KBM-7 (cell line): ENCODE results near the gene F11R.
"Not testable (repeated sequence)": the region's sequence is repeated elsewhere in the genome, so short reads cannot be mapped to it uniquely, and the experiment has no call there.

Experiments used
- DNase-seq: peaks from one replicate; pipeline ENCODE4 v3.0.0-alpha.2; 2015
- in situ Hi-C: fragments of 300-500 bp; cut with MboI; formaldehyde crosslinking; loops from 2 replicates; pipeline ENCODE4 v1.14.3; 2020; ENCODE audit warnings: low sequenced_read_pairs, low pct_unique_long_range_greater_than_20kb, mixed read lengths

The F11R gene

GRCh38 chr1:161017756-161018630 lies 3.0 kb downstream of the F11R start:
- in situ Hi-C loops = no loop called here
- peak; percentile 14 for DNase-seq

- DNase-seq, in situ Hi-C loops: not testable (repeated sequence)
Observed at GRCh38 chr1:161017181-161017580, 3.8 kb downstream of the F11R start.

GRCh38 chr1:161016683-161017082 lies 4.3 kb downstream of the F11R start:
- in situ Hi-C loops, DNase-seq: not testable (repeated sequence)

GRCh38 chr1:161013488-161014230 lies 7.3 kb downstream of the F11R start:
- in situ Hi-C loops = no loop called here
- DNase-seq = peak; percentile 97

GRCh38 chr1:161013131-161013487 lies 7.8 kb downstream of the F11R start:
- in situ Hi-C loops = no loop called here
- no peak for DNase-seq

- in situ Hi-C loops = no loop called here
- DNase-seq = no peak
Observed at GRCh38 chr1:161012420-161012819, 8.5 kb downstream of the F11R start.

- no peak for DNase-seq
- in situ Hi-C loops = no loop called here
Observed at GRCh38 chr1:161009602-161010211, 11.2 kb downstream of the F11R start.

- DNase-seq = no peak
- in situ Hi-C loops = no loop called here
Observed at GRCh38 chr1:161008869-161009510, 12.0 kb downstream of the F11R start.

- no peak for DNase-seq
- in situ Hi-C loops = no loop called here
Observed at GRCh38 chr1:161007369-161007768, 13.6 kb downstream of the F11R start.

- in situ Hi-C loops = no loop called here
- no peak for DNase-seq
Observed at GRCh38 chr1:161006563-161006962, 14.4 kb downstream of the F11R start.

GRCh38 chr1:161001525-161001924 lies 19.4 kb downstream of the F11R start:
- in situ Hi-C loops = no loop called here
- DNase-seq = no peak

- in situ Hi-C loops = no loop called here
Observed at GRCh38 chr1:161000736-161001480, 20.0 kb downstream of the F11R start.

GRCh38 chr1:160999376-160999775 lies 21.6 kb downstream of the F11R start:
- in situ Hi-C loops = no loop called here
- DNase-seq = no peak

More at GRCh38 chr1:161000736-161001480, 20.0 kb downstream of the F11R start:
- DNase-seq = no peak

GRCh38 chr1:160997323-160998038 lies 23.5 kb downstream of the F11R start:
- in situ Hi-C loops = no loop called here
- DNase-seq = peak; percentile 69

- in situ Hi-C loops = no loop called here
Observed at GRCh38 chr1:160996178-160996577, 24.8 kb downstream of the F11R start.

GRCh38 chr1:160993544-160994193 lies 27.3 kb downstream of the F11R start:
- peak; percentile 66 for DNase-seq
- in situ Hi-C loops = no loop called here

More at GRCh38 chr1:160996178-160996577, 24.8 kb downstream of the F11R start:
- no peak for DNase-seq

GRCh38 chr1:160992036-160992435 lies 28.9 kb downstream of the F11R start:
- in situ Hi-C loops, DNase-seq: not testable (repeated sequence)
